Fibroblast of mammary gland (primary cell): ENCODE measurements around the gene LRRC4.

ENCODE experiments used
- DNase-seq: peaks from one replicate; pipeline ENCODE4 v3.0.0-alpha.2; 2010; ENCODE audit warnings: low read depth
- H3K4me3 ChIP-seq: 2 replicates; pipeline ENCODE4 v1.5.1; 2011; ENCODE audit warnings: low read depth, mild to moderate bottlenecking, low read length, moderate library complexity; ENCODE audit not compliant: control insufficient read depth
- TF ChIP-seq, protein P1 (sequence below): conservative IDR thresholded peaks from 2 replicates; pipeline ENCODE4 v1.5.1; 2011; ENCODE audit warnings: low read depth, low read length, inconsistent platforms; ENCODE audit not compliant: control insufficient read depth, insufficient read depth

LRRC4 gene

DNA sequence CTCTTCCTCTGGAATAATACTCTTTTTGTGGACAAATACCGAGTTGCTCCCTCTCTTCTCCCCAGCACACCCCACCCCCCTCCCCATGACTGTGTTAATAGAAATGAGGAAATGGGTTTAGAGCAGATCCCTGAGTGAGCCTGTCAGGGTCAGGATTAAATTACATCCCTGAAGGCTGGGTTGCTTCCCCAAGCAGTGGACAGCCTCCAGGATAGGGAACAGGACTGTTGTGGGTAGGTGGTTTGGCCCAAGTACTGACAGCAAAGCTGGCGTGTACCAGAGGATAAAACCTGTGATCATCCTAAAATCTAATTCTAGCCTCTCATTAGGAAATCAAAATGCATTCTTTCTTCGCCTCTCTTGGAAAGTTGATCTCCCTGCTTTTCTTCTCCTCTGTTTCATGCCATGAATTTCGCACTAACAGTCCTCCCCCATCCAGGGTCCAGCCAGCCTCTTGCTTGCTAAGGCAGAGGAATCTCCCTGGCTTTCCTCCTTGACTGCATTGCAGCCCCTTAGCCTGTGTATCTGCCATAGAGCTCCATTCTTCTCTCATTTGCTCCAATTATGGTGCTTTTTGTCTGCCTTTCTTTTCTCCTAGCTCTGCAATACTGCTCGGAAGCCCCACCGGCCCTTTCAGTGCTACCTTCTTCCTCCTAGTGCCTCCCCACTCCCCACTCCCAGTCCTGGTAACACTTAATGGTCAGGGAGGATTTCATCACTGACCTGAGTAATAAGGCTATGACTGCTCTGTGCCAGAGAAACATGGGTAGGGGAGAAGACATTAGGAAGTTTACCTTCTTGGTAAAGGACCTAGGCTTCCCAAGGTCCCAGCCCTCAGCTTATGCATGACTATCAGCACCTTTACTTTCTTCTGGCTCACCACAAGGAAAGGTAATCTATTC lies 8.4 kb downstream of the LRRC4 start:
- no peak overlapping the region for H3K4me3 ChIP-seq
- TF ChIP-seq, protein P1, sequence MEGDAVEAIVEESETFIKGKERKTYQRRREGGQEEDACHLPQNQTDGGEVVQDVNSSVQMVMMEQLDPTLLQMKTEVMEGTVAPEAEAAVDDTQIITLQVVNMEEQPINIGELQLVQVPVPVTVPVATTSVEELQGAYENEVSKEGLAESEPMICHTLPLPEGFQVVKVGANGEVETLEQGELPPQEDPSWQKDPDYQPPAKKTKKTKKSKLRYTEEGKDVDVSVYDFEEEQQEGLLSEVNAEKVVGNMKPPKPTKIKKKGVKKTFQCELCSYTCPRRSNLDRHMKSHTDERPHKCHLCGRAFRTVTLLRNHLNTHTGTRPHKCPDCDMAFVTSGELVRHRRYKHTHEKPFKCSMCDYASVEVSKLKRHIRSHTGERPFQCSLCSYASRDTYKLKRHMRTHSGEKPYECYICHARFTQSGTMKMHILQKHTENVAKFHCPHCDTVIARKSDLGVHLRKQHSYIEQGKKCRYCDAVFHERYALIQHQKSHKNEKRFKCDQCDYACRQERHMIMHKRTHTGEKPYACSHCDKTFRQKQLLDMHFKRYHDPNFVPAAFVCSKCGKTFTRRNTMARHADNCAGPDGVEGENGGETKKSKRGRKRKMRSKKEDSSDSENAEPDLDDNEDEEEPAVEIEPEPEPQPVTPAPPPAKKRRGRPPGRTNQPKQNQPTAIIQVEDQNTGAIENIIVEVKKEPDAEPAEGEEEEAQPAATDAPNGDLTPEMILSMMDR: no peak
- peak; percentile 78 for DNase-seq

DNA sequence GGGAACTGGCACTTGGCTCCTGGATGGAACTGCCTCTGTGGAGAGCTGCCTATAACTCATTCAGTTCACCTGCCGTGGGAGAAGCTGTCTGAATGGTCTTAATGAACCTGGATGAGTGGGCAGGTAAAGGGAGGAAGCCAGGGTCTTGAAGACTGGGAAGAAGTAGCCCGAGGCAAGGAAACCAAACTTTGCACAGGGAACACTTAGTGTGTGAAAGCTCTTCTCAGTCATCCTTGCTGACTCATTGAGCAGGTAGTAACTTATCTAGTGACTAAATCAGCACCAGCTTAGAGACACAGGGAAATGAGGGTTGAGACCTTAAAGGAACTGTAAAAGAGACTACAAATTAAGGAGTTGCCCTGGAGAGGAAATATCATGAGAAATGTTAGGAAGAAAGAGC lies 9.9 kb downstream of the LRRC4 start:
- H3K4me3 ChIP-seq: no peak overlapping the region
- TF ChIP-seq, protein P1: no peak
- DNase-seq: peak; percentile 52

DNA sequence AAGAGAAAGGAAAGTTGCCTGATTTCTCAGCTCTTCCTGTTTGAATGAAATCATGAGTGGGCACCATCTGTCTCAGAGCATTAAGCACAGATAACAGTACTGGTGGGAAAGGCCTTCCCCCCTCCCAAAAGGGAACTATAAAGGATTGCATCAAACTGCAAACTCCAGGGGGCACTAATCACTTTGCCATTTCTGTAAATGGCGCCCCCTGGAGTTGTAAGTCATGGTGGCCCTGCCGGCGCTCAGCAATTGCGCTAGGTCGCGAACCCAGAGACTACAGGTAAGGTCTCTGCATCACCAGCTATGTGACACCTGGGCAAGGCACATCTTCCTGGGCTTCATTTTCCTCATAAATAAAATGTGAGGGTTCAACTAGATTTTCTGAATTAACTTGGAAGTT lies 11.1 kb downstream of the LRRC4 start:
- DNase-seq: no peak
- H3K4me3 ChIP-seq: no peak overlapping the region
- TF ChIP-seq, protein P1: peak; percentile 36

DNA sequence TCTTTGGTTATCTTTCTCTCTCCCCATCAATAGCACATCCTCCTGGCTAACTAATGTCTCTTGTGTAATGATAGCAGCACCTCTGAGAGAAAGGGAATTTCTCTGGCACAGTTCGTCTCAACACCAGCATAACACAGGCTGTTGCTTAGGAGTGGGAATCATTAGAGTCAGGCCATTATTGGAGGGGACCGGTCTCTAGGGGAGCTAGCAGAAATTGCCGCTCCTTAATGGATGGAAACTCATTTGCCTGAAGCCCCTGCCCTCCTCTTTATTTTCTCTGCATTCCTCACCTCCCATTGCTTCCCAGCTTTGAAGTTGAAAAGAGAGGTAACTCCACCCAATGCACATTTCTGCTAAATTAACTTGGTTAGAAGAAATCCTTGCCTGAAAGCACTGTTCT lies 11.9 kb downstream of the LRRC4 start:
- H3K4me3 ChIP-seq: no peak overlapping the region
- TF ChIP-seq, protein P1: no peak
- no peak for DNase-seq

DNA sequence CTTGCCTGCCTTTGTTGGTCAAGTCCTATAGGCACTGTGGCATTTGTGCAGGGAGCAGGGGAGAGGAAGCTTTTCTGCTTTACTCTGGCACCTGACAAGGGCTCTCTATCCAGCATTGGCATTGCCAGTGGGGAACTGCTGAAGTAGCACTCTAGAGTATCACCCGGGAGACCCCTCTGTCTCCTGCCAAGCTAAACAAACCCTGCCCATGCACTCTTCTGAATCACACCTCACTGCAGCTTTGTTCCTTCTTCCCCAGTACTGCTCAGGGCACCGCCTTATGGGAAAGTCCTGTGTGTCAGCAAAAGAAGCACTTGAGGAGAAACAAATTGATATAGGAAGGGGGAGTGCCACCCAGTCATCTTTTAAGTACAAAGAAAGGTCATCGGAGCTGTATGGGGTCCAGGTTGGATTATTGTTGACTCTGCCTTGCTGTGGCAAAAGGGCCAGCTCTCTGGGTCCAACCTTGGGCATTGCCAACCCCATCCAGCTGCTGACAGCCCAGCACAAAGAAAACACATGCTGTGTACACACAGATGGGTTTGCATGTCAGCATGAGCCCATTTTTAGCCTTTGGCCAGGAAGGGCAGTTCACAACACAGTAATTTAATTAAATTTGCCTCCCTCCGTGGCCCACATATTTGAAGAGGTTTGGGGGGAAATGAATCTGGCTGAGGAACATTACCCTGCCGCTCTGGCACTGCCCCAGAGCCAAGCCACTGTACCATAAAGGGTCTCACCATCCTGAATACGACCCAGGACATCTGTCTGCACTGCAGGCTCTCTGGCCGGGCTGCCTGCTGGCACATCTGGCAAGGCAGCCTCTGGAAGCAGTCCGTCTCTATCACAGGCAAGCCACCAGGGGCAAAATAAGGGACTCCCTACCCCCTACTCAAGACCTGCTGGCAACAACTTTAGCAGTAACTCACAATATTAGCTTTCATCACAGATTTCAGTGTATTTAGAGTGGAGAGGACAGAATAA lies 13.1 kb downstream of the LRRC4 start:
- DNase-seq: no peak
- no peak overlapping the region for H3K4me3 ChIP-seq
- TF ChIP-seq, protein P1: no peak

DNA sequence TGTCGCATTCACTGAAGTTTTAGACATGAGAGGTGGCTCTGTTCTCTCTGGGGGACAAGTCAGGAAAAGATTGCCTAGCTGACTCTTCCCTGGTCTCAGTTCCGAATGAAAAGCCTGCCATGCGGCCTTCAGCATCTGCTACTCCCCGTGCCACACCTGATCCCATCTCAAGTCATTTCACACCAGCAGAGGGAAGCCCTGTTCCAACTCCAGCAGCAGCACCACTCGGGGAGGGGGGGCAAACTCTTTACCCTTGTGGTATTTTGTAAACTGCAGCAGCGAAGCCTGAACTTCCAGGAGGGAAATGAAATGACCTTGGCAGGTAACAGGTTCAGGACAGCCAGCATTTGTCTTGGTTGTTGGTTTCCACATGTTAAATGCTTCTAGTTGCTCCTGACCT lies 13.8 kb downstream of the LRRC4 start:
- DNase-seq: no peak
- TF ChIP-seq, protein P1: no peak
- H3K4me3 ChIP-seq: no peak overlapping the region
